Testis (tissue), 3 donors: ENCODE results near the gene PTCH1. TPM values are rescaled to one million over a fixed set of nuclear protein-coding genes. Genes with fewer than 3 reads are reported as not detected.
A peak's percentile ranks its signal among the peaks of the same experiment; 100 is the strongest.

Experiments
- DNase-seq: peaks from one replicate; pipeline ENCODE4 v3.0.0-alpha.2; 2019
- H3K27ac ChIP-seq, 2 donors: fragments of 200-600 bp; sonication (generic); one replicate each; pipeline ENCODE4 v1.5.1; 2019
- H3K27me3 ChIP-seq: fragments of 200-600 bp; sonication (generic); one replicate; pipeline ENCODE4 v1.5.1; 2019
- H3K36me3 ChIP-seq: fragments of 200-600 bp; sonication (generic); one replicate; pipeline ENCODE4 v1.5.1; 2017; ENCODE audit warnings: low read depth; ENCODE audit errors: missing control alignments
- H3K4me1 ChIP-seq: fragments of 200-600 bp; sonication (generic); one replicate; pipeline ENCODE4 v1.5.1; 2019
- H3K4me3 ChIP-seq, 2 donors: fragments of 200-600 bp; sonication (generic); one replicate each; pipeline ENCODE4 v1.5.1; 2017 to 2019
- H3K9me3 ChIP-seq: fragments of 200-600 bp; sonication (generic); one replicate; pipeline ENCODE4 v1.5.1; 2017
- CTCF ChIP-seq, 3 experiments: fragments of 450-650 bp in 2 of 3; fragments of 200-600 bp in 1 of 3; sonication (generic) in 1 of 3; IDR thresholded peaks; one replicate each; pipeline ENCODE4 v1.5.1; 2016 to 2019; ENCODE audit warnings: antibody characterized with exemption in 3 of 3, mild to moderate bottlenecking in 2 of 3, moderate library complexity in 1 of 3
- POLR2A ChIP-seq: fragments of 450-650 bp; IDR thresholded peaks from one replicate; pipeline ENCODE4 v1.6.1; 2017; ENCODE audit warnings: antibody characterized with exemption, mild to moderate bottlenecking, moderate library complexity
- WGBS, 2 donors: methylation state at CpG; one replicate each; pipeline ENCODE4 v1.1.5; 2018; 5-methylcytosine and 5-hydroxymethylcytosine counted together
- intact Hi-C: fragments of 100-400 bp; cut with DNase I; formaldehyde crosslinking; loops from one replicate; pipeline ENCODE4 v1.15.1; 2023; ENCODE audit warnings: low total_unique reads
- polyA plus RNA-seq: library from polyadenylated mRNA; stranded (reverse); fragments of 350-450 nt; fragmentation: Illumina TruSeq; extraction: RNeasy Lipid Tissue Mini Kit (QIAGEN cat#74804); gene quantifications from one replicate; pipeline ENCODE4 v1.2.3, GENCODE V29; 2014; ENCODE audit warnings: low read depth, low replicate concordance; ENCODE audit not compliant: insufficient read depth
- total RNA-seq, 2 donors: library from RNA; depleted of rRNA; stranded (reverse); fragments of >200 nt; gene quantifications; one replicate each; pipeline ENCODE4 v1.2.3, GENCODE V29; 2016

Gene PTCH1
- total and polyA plus RNA-seq, 3 donors from 2014 or later: 51.1 to 127 (median 93.5) TPM

GRCh38 chr9:95521699-95522098 is 4.9 kb upstream of the PTCH1 start:
- no peak overlapping the region for H3K4me3 ChIP-seq
- no peaks in the 10 kb centered on the region for H3K36me3 ChIP-seq
- intact Hi-C loops: no loop called here
- no peak overlapping the region for H3K27ac ChIP-seq
- no peaks in the 10 kb centered on the region for H3K27me3 ChIP-seq
- no peak for DNase-seq
- H3K4me1 ChIP-seq: peaks cover 4% of the 10 kb centered on the region
- H3K9me3 ChIP-seq: no peaks in the 10 kb centered on the region
- no peak for TF ChIP-seq CTCF (IDR thresholded peaks at IDR 0.05)
- no peak for TF ChIP-seq POLR2A
- 81 to 94% methylated on average over 3 of the region's 3 CpGs for WGBS, 2 donors

- peak overlapping the region; percentile 69 to 86 for H3K4me3 ChIP-seq
- peak; percentile 31 for DNase-seq
- no peaks in the 10 kb centered on the region for H3K9me3 ChIP-seq
- intact Hi-C loops: loop anchor here (10.0 kb wide), 1 partner anchor 357 kb away; the partner anchor contains the start of gene ERCC6L2
- 42 to 53% methylated on average over 20 of the region's 20 CpGs for WGBS, 2 donors
- H3K27me3 ChIP-seq: no peaks in the 10 kb centered on the region
- H3K4me1 ChIP-seq: peaks cover 4% of the 10 kb centered on the region
- TF ChIP-seq POLR2A: no peak
- no peak for TF ChIP-seq CTCF (IDR thresholded peaks at IDR 0.05)
- H3K36me3 ChIP-seq: no peaks in the 10 kb centered on the region
- peak overlapping the region in 1 of 2 donors; percentile 86 for H3K27ac ChIP-seq
Observed at GRCh38 chr9:95517559-95518425, 1.0 kb upstream of the PTCH1 start.

GRCh38 chr9:95516221-95516733 is 494 bp downstream of the PTCH1 start:
- 0% methylated on average over 29 to 42 of the region's 69 CpGs for WGBS, 2 donors
- peak; percentile 23 for DNase-seq
- peak overlapping the region; percentile 69 to 86 for H3K4me3 ChIP-seq
- no peaks in the 10 kb centered on the region for H3K9me3 ChIP-seq
- peaks cover 9% of the 10 kb centered on the region for H3K4me1 ChIP-seq
- no peaks in the 10 kb centered on the region for H3K36me3 ChIP-seq
- H3K27ac ChIP-seq: peak overlapping the region; percentile 84 to 86
- no peaks in the 10 kb centered on the region for H3K27me3 ChIP-seq
- TF ChIP-seq CTCF (IDR thresholded peaks at IDR 0.05) (no peak), POLR2A (no peak)
- intact Hi-C loops: loop anchor here (10.0 kb wide), 1 partner anchor 359 kb away; the partner anchor contains the start of gene ERCC6L2

GRCh38 chr9:95515272-95516113 is 1.3 kb downstream of the PTCH1 start:
- TF ChIP-seq CTCF (IDR thresholded peaks at IDR 0.05) (no peak), POLR2A (no peak)
- DNase-seq: peak; percentile 44
- Histone ChIP-seq H3K27me3 (no peaks in the 10 kb centered on the region), H3K4me1 (peaks cover 9% of the 10 kb centered on the region), H3K36me3 (no peaks in the 10 kb centered on the region), H3K4me3 (peak overlapping the region; percentile 69 to 80), H3K27ac (peak overlapping the region; percentile 47 to 84), H3K9me3 (no peaks in the 10 kb centered on the region)
- intact Hi-C loops: loop anchor here (10.0 kb wide), 1 partner anchor 359 kb away; the partner anchor contains the start of gene ERCC6L2
- WGBS, 2 donors: 5 to 16% methylated on average over 9 to 48 of the region's 48 CpGs
